TTC549 (cell line): Measurements from ENCODE around the gene DRC7.

Experiments
- FAIRE-seq: peaks from 2 replicates; lab custom pipeline; 2012; peaks lifted over from hg19 to GRCh38; lab: Jason Lieb, UNC

Gene DRC7

GRCh38 chr16:57690782-57691471, 3.7 kb upstream of the DRC7 start:
- FAIRE-seq, result no peak

GRCh38 chr16:57692636-57693035, 2.0 kb upstream of the DRC7 start:
- no peak for FAIRE-seq

GRCh38 chr16:57693550-57693949, 1.1 kb upstream of the DRC7 start:
- FAIRE-seq, result no peak

GRCh38 chr16:57694231-57694724, 328 bp upstream of the DRC7 start:
- FAIRE-seq, result no peak

GRCh38 chr16:57695680-57696069, 1.1 kb downstream of the DRC7 start:
- FAIRE-seq, result no peak

GRCh38 chr16:57696240-57696639, 1.6 kb downstream of the DRC7 start:
- no peak for FAIRE-seq

GRCh38 chr16:57697896-57698537, 3.4 kb downstream of the DRC7 start:
- FAIRE-seq, result no peak

- no peak for FAIRE-seq
These were observed 4.3 kb downstream of the DRC7 start for GRCh38 chr16:57698812-57699405.

- no peak for FAIRE-seq
These were observed 4.9 kb downstream of the DRC7 start for GRCh38 chr16:57699481-57699880.

- no peak for FAIRE-seq
These were observed 5.3 kb downstream of the DRC7 start for GRCh38 chr16:57699899-57700298.

- no peak for FAIRE-seq
These were observed 6.4 kb downstream of the DRC7 start for GRCh38 chr16:57700781-57701551.

GRCh38 chr16:57701759-57702371, 7.3 kb downstream of the DRC7 start:
- FAIRE-seq, result no peak

- no peak for FAIRE-seq
These were observed 8.9 kb downstream of the DRC7 start for GRCh38 chr16:57703416-57704010.

GRCh38 chr16:57704011-57704904, 9.7 kb downstream of the DRC7 start:
- FAIRE-seq, result no peak

- no peak for FAIRE-seq
These were observed 10.6 kb downstream of the DRC7 start for GRCh38 chr16:57704905-57705852.

- no peak for FAIRE-seq
These were observed 12.1 kb downstream of the DRC7 start for GRCh38 chr16:57706717-57707116.

GRCh38 chr16:57707331-57707730, 12.7 kb downstream of the DRC7 start:
- FAIRE-seq, result no peak

GRCh38 chr16:57708168-57708567, 13.6 kb downstream of the DRC7 start:
- no peak for FAIRE-seq

- FAIRE-seq, result no peak
These were observed 15.1 kb downstream of the DRC7 start for GRCh38 chr16:57709663-57710062.

- no peak for FAIRE-seq
These were observed 16.7 kb downstream of the DRC7 start for GRCh38 chr16:57711346-57711745.
